HepG2 (cell line): ENCODE results near the gene SCARB2.

Experiments
- EZH2 ChIP-seq: conservative IDR thresholded peaks from 2 replicates; pipeline ENCODE4 v1.6.1; 2012; ENCODE audit warnings: mild to moderate bottlenecking, low read depth, low read length, moderate library complexity
- HDAC2 ChIP-seq: sonication (generic); formaldehyde crosslinking; IDR thresholded peaks from 2 replicates; pipeline ENCODE4 v1.4.0; 2020; ENCODE audit warnings: missing genetic modification reagents
- HES4 ChIP-seq: sonication (generic); formaldehyde crosslinking; IDR thresholded peaks from 2 replicates; pipeline ENCODE4 v1.9.0; 2021; ENCODE audit warnings: mild to moderate bottlenecking, missing genetic modification reagents, borderline replicate concordance
- JUND ChIP-seq: sonication (generic); formaldehyde crosslinking; IDR thresholded peaks from 2 replicates; pipeline ENCODE4 v1.8.0; 2022; ENCODE audit warnings: mild to moderate bottlenecking, missing genetic modification reagents
- POLR2A ChIP-seq, 2 experiments: IDR thresholded peaks; 2 replicates each; pipeline ENCODE4 v1.6.1; 2011; ENCODE audit warnings: low read depth in 2 of 2, low read length in 2 of 2, mild to moderate bottlenecking in 1 of 2, moderate library complexity in 1 of 2; ENCODE audit not compliant: insufficient read depth in 1 of 2
- POLR2AphosphoS5 ChIP-seq: IDR thresholded peaks from 2 replicates; pipeline ENCODE4 v1.6.1; 2012; ENCODE audit warnings: low read depth, low read length
- REPIN1 ChIP-seq: sonication (generic); formaldehyde crosslinking; IDR thresholded peaks from 2 replicates; pipeline ENCODE4 v1.8.0; 2022; ENCODE audit warnings: missing genetic modification reagents, low read depth, mild to moderate bottlenecking, borderline replicate concordance
- SP1 ChIP-seq, 2 experiments: fragments of 450-650 bp in 1 of 2; sonication (generic) in 1 of 2; formaldehyde crosslinking in 1 of 2; IDR thresholded peaks; 2 replicates each; pipeline versions ENCODE4 v1.4.0 to v1.6.1; 2016 to 2020; ENCODE audit warnings: missing genetic modification reagents in 1 of 2
- ZNF609 ChIP-seq: sonication (generic); formaldehyde crosslinking; IDR thresholded peaks from 2 replicates; pipeline ENCODE4 v1.4.0; 2020; ENCODE audit warnings: mild to moderate bottlenecking, missing genetic modification reagents, borderline replicate concordance
- ZSCAN29 ChIP-seq: sonication (generic); formaldehyde crosslinking; conservative IDR thresholded peaks from 2 replicates; pipeline ENCODE4 v1.4.0; 2020; ENCODE audit warnings: mild to moderate bottlenecking, missing genetic modification reagents
- TF ChIP-seq, protein P1 (sequence below): sonication (generic); formaldehyde crosslinking; IDR thresholded peaks from 2 replicates; pipeline ENCODE4 v1.5.0; 2020; ENCODE audit warnings: mild to moderate bottlenecking, missing genetic modification reagents, moderate library complexity

GRCh38 chr4:76238236-76238635, 24.6 kb upstream of the SCARB2 start:
- TF ChIP-seq JUND (CRISPR knock-in tag) = no peak
- TF ChIP-seq POLR2AphosphoS5 = no peak
- no peak for TF ChIP-seq EZH2
- TF ChIP-seq, protein P1, sequence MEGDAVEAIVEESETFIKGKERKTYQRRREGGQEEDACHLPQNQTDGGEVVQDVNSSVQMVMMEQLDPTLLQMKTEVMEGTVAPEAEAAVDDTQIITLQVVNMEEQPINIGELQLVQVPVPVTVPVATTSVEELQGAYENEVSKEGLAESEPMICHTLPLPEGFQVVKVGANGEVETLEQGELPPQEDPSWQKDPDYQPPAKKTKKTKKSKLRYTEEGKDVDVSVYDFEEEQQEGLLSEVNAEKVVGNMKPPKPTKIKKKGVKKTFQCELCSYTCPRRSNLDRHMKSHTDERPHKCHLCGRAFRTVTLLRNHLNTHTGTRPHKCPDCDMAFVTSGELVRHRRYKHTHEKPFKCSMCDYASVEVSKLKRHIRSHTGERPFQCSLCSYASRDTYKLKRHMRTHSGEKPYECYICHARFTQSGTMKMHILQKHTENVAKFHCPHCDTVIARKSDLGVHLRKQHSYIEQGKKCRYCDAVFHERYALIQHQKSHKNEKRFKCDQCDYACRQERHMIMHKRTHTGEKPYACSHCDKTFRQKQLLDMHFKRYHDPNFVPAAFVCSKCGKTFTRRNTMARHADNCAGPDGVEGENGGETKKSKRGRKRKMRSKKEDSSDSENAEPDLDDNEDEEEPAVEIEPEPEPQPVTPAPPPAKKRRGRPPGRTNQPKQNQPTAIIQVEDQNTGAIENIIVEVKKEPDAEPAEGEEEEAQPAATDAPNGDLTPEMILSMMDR (CRISPR knock-in tag) = no peak
- TF ChIP-seq POLR2A (IDR thresholded peaks at IDR 0.05; ENCODE audit: insufficient read depth in 1 of 2, low read depth in 2 of 2, low read length in 2 of 2) = no peak
- TF ChIP-seq HES4 (CRISPR knock-in tag) = no peak
- no peak for TF ChIP-seq HDAC2
- no peak for TF ChIP-seq SP1 (IDR thresholded peaks at IDR 0.05)
- no peak for TF ChIP-seq SP1 (CRISPR knock-in tag; IDR thresholded peaks at IDR 0.05)
- TF ChIP-seq ZSCAN29 = no peak
- no peak for TF ChIP-seq ZNF609 (CRISPR knock-in tag)
- no peak for TF ChIP-seq REPIN1
